NOMO-1 (cell line): ENCODE data around the gene EHBP1.
"Not testable (repeated sequence)": the region's sequence is repeated elsewhere in the genome, so short reads cannot be mapped to it uniquely, and the experiment has no call there.

Source experiments
- DNase-seq, 2 experiments: peaks; one replicate each; lab custom pipeline; 2025; ENCODE audit not compliant: unreplicated experiment in 2 of 2; lab: John Stamatoyannopoulos, UW

The EHBP1 gene

GRCh38 chr2:62732262-62732777, 26.8 kb downstream of the EHBP1 start:
- DNase-seq, result no peak

DNA sequence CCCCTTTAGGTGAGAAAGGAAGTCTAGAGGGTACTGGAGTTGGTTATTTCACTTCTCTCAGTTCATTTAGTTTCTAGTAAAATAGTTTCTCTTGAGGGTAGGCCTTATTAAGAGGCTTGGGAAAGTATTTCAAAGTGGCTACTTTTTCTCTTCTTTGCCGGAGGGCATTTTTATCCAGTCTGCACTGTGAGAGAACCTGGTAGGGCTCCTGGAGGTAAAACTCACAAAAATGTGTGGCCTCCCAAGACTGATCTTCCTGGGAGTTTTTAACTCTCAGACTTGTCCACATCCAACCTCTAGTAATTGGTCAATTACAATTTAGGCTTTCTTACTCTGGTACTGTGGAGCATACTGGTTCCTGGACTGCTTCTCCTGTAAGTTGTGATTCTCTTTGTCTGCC, 28.0 kb downstream of the EHBP1 start:
- no peak for DNase-seq

DNA sequence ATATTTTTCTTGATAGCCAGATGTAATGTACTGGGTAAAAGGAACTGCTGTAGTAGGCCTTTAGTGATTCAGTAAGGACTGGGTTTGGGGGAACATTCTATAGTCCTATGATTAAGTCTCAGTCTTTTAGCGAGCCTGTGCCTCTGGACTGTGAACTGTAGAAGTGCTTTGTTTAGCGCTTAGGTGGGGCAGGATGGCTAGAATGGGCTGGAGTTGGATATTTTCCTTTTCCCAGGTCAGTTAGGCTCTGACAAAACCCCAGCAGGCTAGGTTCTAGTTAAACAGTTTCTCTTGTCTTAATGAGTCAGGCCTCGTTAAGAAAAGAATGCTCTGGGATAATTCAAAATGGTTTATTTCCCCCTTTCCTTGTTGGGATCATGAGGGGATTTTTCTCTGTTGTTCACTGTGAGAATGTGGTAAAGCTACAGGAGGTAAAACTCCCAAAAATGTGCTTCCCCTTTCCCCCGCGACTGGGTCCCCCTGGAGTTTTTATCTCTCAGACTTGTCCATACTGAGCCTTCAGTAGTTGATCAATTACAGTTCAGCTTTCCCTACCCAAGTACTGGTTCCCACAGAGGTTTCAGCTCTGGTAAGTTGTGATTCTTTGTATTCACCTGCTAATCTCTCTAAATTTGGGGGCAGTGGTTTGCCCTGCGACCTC, 31.5 kb downstream of the EHBP1 start:
- no peak for DNase-seq

DNA sequence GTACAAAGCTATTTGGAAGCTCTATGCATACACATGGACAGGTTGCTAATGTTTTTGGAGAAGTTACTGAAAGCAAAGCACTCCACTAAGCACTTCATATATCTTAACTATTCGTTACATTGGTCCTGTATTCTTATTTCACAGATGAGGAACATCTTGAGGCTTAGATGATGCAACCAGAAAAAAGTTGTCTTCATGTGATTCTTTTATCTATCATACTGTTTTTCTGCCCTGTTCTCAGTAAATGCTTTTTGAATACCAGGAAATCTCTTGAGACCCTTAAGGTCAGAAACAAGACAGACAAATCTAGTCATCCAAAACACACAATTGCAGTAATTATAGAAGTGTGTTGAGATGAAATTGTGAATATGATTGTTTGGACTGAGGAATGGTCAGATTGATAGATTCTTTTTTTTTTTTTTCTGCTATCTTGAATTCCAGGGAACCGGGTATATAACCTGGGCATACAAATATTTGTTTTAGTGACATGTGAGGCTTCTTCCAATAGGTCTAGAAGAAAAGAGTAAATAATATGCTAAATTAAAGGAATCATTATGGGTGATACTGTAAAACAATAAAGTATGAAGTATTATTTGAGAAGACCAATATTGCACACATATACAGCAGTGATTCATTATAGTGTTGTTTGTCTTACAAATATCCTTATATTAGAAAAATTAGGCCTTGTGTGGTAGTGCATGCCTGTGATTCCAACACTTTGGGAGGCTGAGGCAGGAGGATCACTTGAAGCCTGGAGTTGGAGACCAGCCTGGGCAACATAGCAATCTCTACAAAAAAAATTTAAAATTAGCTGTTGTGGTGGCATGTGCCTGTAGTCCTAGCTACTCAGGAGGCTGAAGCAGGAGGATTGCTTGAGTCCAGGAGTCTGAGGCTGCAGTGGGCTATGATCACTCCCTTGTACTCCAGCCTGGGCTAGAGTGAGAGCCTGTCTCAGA, 33.7 kb downstream of the EHBP1 start:
- no peak for DNase-seq

DNA sequence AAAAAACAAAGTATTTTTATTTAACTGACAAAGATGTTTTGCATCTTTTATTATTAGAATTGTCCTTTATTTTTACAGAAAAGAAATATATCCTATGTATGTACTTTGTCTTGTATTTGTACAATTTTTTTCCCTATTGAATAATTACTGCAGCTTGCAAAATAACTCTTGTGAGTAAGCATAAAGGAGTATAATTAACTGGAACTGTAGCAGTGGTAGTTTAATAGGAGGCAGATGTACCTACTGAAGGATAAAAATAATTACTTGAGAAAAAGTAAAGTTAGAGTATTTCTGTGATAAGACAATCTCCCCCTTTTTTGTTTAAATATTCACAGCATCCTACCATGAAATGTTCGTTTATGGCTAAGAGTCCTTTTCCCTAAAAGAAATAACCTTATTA, 34.7 kb downstream of the EHBP1 start:
- DNase-seq, result no peak

DNA sequence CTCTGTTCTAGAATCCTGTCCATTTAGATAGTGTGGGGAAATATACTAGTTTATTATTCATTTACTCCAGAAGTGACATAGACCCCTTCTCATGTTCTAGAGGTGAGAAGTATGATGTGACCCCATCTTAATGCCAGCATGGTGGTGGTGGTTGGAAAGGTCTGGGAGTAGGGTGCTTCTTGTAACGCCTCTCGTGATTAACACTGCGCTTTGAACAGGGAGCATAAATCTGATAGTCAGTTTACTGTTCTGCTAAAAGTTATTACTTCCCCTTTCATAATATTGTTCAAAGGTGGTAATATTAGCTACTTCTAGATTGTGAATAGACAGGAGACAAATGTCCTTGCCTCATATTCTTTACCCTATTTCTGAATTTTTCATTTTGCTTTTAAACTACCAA, 35.6 kb downstream of the EHBP1 start:
- peak in 1 of 2 experiments; percentile 64 for DNase-seq

DNA sequence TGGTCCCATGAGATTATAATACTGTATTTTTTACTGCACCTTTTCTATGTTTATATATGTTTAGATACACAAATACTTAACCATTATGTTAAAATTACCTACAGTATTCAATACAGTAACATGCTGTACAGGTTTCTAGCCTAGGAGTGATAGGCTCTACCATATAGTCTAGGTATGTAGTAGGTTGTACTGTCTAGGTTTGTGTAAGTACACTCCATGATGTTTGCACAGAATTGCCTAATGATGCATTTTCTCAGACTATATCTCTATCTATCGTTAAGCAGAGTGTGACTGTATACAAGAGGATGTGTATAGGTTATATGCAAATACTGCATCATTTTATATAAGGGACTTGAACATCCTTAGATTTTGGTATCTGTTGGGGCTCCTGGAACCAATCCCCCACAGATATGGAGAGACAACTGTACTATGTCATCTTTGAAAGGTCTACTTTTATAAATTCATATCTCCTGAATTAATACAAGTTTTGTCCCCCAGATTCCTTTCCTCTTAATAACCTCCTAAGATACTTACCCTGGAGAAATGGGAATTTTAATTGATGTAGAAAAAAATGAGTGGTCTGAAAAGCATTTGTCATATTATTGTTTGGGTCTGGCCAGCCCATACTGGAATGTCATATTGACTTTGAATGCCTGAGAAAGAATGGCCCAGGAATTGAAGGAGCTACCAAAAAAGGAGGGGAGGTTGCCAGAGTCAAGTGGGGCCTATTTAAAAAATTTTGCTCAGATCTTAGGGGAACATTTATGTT, 36.6 kb downstream of the EHBP1 start:
- no peak for DNase-seq

DNA sequence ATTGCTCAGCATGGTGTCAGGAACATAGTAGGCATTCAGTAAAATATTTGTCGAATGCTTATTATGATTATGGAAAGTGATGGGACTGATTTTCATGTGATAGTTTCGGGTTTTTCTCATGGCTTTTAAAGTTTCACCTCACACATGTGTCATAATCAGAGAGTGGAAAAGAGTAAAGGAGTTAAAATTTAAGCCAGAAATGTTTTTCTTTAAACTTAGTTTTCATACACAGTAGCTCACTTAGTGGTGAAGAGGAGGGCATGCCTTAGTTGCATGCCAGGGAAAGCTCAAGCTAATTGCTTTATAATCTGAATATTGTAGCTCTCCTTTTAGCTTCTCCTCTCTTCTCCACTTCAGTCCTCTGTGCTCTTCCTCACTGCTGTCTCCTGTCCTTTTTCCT, 38.0 kb downstream of the EHBP1 start:
- DNase-seq, result no peak

DNA sequence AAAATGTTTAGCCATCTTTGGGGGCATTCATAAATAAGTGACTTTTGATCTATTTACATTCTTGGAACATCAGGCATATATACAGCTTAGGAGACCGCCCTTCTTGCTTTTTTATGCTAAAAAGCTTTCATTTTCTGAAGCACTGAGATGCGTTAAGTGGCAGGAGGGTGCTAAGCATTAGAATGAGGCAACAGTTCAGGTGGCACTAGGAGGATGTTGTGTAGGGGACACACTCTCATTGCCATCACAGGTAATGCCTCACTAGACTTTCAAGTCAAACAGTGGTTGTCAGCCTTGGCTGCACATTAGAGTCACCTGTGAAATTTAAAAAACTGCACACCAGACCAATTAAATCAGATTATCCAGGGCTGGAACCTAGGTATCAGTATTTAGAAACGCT, 39.1 kb downstream of the EHBP1 start:
- DNase-seq, result no peak

GRCh38 chr2:62745891-62746481, 40.5 kb downstream of the EHBP1 start:
- no peak for DNase-seq

GRCh38 chr2:62747169-62747568, 41.7 kb downstream of the EHBP1 start:
- DNase-seq, result no peak

- no peak for DNase-seq
These were observed 42.4 kb downstream of the EHBP1 start for GRCh38 chr2:62747876-62748275.

DNA sequence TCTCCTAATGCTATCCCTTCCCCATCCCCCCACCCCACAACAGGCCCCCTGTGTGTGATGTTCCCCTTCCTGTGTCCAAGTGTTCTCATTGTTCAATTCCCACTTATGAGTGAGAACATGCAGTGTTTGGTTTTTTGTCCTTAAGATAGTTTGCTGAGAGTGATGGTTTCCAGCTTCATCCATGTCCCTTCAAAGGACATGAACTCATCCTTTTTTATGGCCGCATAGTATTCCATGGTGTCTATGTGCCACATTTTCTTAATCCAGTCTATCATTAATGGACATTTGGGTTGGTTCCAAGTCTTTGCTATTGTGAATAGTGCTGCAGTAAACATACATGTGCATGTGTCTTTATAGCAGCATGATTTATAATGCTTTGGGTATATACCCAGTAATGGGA, 43.6 kb downstream of the EHBP1 start:
- not testable (repeated sequence) for DNase-seq

- DNase-seq, result no peak
These were observed 51.5 kb downstream of the EHBP1 start for GRCh38 chr2:62757029-62757428.

GRCh38 chr2:62760026-62760425, 54.5 kb downstream of the EHBP1 start:
- DNase-seq, result no peak

GRCh38 chr2:62760555-62760954, 55.0 kb downstream of the EHBP1 start:
- DNase-seq, result no peak

DNA sequence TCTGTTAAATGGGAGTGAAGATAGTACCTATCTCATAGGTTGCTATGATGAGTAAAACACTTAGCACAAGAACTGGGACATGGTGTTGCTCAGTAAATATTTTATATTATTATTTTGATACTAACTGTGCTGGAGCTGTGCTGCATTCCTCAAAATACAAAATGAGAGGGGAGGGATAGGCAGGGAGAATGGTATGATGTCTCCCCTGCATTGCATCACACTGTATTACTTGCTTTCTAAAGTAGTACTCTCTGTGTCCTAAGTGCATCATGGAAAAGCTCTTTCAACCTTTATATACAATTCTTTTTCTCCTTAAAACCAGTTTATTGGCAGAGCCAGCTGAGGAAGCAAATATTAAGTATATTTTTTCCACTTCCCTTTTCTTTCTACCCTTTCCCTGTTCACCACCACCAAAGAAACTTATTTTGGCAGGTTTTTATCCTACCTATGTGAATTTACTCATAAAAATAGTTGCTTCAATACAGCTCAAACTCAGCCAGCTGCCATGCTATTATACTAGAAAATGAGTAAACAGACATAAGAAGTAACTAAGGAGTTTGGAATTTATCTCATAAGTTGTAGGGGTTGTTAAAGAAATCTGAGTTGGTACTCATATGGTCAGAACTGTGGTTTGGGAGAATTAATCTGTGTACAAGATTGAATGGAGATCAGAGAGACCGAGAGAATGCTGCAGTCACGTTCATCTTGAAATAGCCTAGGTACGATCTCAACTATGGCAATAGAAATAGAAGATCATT, 60.3 kb downstream of the EHBP1 start:
- no peak for DNase-seq

- DNase-seq, result no peak
These were observed 63.1 kb downstream of the EHBP1 start for GRCh38 chr2:62768615-62769014.

GRCh38 chr2:62770629-62771028, 65.1 kb downstream of the EHBP1 start:
- no peak for DNase-seq
